ENCODE results near the gene UVRAG.

GRCh38 chr11:75767793-75768111 is 47.3 kb upstream of the UVRAG start:
- TF ChIP-seq TAF1 (IDR thresholded peaks at IDR 0.05; ENCODE audit: low read depth, low read length) (no peak), POLR2AphosphoS5 (IDR thresholded peaks at IDR 0.05; ENCODE audit: low read depth, low read length) (no peak)

Measured in GM12891 (cell line).